ENCODE results near the gene PCDHA1. TPM values are rescaled to one million over a fixed set of nuclear protein-coding genes. Genes with fewer than 3 reads are reported as not detected.

PCDHA1 gene
- total RNA-seq, 1 experiment from 2014 or later, result not detected

DNA sequence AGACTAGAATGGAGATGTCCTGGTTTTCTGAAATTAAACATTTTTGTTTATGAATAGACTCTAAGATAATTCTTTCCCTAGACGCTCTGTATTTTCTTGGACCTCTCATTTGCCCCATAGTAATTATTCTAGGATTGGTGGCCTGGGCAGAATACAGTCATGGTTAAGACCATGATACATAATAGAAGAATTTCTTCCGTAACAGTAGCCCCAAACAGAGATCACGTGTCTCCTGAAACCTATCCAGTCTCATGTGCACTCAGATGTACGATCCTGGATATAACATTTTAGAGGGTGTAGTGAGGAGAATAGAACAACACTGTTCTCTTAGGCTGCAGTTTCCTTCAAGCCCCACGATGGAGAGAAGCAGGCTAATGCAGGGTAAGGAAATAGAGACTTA lies 202.7 kb downstream of the PCDHA1 start:
- CTCF ChIA-PET, result no interaction called here
- no peaks in the 10 kb centered on the region for H3K36me3 Mint-ChIP-seq (ENCODE audit: insufficient read depth, unreplicated experiment)
- H3K4me1 Mint-ChIP-seq (ENCODE audit: low read depth, unreplicated experiment), result no peaks in the 10 kb centered on the region
- H3K27me3 ChIP-seq (replicated peaks; ENCODE audit: control insufficient read depth, insufficient read depth, low read length), result no peaks in the 10 kb centered on the region
- no peaks in the 10 kb centered on the region for H3K36me3 ChIP-seq (ENCODE audit: control insufficient read depth, insufficient read depth, low read length)
- H3K4me1 ChIP-seq, result no peaks in the 10 kb centered on the region
- H3K9me3 ChIP-seq, result no peaks in the 10 kb centered on the region
- BruUV-seq (replicated peaks), result no TSS peak
- TF ChIP-seq, protein P1, sequence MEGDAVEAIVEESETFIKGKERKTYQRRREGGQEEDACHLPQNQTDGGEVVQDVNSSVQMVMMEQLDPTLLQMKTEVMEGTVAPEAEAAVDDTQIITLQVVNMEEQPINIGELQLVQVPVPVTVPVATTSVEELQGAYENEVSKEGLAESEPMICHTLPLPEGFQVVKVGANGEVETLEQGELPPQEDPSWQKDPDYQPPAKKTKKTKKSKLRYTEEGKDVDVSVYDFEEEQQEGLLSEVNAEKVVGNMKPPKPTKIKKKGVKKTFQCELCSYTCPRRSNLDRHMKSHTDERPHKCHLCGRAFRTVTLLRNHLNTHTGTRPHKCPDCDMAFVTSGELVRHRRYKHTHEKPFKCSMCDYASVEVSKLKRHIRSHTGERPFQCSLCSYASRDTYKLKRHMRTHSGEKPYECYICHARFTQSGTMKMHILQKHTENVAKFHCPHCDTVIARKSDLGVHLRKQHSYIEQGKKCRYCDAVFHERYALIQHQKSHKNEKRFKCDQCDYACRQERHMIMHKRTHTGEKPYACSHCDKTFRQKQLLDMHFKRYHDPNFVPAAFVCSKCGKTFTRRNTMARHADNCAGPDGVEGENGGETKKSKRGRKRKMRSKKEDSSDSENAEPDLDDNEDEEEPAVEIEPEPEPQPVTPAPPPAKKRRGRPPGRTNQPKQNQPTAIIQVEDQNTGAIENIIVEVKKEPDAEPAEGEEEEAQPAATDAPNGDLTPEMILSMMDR (IDR thresholded peaks at IDR 0.05; ENCODE audit: insufficient read depth in 1 of 2, low read depth in 1 of 2, low read length in 1 of 2, severe bottlenecking in 1 of 2, unreplicated experiment in 1 of 2), result no peak
- POLR2A ChIA-PET, result no interaction called here
- no peaks in the 10 kb centered on the region for H3K27me3 Mint-ChIP-seq (ENCODE audit: insufficient read depth, unreplicated experiment)
- no peak overlapping the region for H3K4me3 Mint-ChIP-seq (ENCODE audit: unreplicated experiment)
- no peak overlapping the region for H3K4me3 ChIP-seq (ENCODE audit: low read depth, low read length)
- H3K27ac Mint-ChIP-seq (ENCODE audit: unreplicated experiment), result no peak overlapping the region
- DNase-seq, result no peak
- no peaks in the 10 kb centered on the region for H3K9me3 Mint-ChIP-seq (ENCODE audit: unreplicated experiment)
- intact Hi-C loops (cut with micrococcal nuclease; ENCODE audit: unreplicated experiment), result no loop called here

DNA sequence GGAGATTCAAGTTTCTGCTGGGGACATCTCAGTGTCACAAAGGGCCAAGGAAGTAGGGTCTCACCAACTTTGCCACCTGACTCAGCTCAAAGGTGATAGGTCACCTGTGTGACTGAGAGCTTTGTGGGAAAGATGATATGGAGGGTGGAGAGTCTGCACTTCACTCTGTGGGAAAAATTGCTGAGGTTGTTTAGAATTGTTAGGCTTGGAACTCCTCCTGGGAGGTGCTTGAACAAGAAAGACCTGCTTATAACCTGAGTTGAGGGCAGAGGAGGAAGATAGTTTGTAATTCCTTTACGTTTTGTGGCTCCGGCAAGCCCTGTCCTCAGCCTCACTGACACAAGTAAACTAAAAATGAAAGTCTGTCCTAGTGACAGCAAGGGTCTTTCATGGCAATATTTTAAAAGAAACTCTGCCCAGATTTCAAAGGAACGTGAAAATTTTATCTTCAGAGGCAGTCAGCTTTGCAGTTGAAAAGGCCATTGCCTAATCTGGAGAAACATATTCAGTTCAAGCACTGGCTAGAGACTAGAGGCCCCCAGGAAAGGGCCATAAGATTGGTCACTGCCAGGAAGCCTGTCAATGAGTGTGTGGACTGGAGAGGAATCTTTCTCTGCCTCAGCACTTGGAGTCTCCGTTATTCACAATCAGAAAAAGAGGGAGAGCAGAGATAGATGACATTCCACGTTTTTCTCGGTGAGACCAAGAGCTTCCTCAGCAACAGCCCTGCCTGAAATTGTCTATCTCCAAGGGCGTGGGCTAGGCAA lies 203.5 kb downstream of the PCDHA1 start:
- Mint-ChIP-seq H3K4me3 (ENCODE audit: unreplicated experiment) (no peak overlapping the region), H3K4me1 (ENCODE audit: low read depth, unreplicated experiment) (no peaks in the 10 kb centered on the region), H3K27ac (ENCODE audit: unreplicated experiment) (no peak overlapping the region), H3K36me3 (ENCODE audit: insufficient read depth, unreplicated experiment) (no peaks in the 10 kb centered on the region), H3K9me3 (ENCODE audit: unreplicated experiment) (no peaks in the 10 kb centered on the region), H3K27me3 (ENCODE audit: insufficient read depth, unreplicated experiment) (no peaks in the 10 kb centered on the region)
- ChIA-PET CTCF (no interaction called here), POLR2A (no interaction called here)
- intact Hi-C loops (cut with micrococcal nuclease; ENCODE audit: unreplicated experiment), result no loop called here
- H3K4me3 ChIP-seq (ENCODE audit: low read depth, low read length), result no peak overlapping the region
- no TSS peak for BruUV-seq (replicated peaks)
- H3K4me1 ChIP-seq, result no peaks in the 10 kb centered on the region
- TF ChIP-seq, protein P1 (IDR thresholded peaks at IDR 0.05; ENCODE audit: insufficient read depth in 1 of 2, low read depth in 1 of 2, low read length in 1 of 2, severe bottlenecking in 1 of 2, unreplicated experiment in 1 of 2), result no peak
- no peaks in the 10 kb centered on the region for H3K27me3 ChIP-seq (replicated peaks; ENCODE audit: control insufficient read depth, insufficient read depth, low read length)
- no peaks in the 10 kb centered on the region for H3K9me3 ChIP-seq
- no peak for DNase-seq
- no peaks in the 10 kb centered on the region for H3K36me3 ChIP-seq (ENCODE audit: control insufficient read depth, insufficient read depth, low read length)

DNA sequence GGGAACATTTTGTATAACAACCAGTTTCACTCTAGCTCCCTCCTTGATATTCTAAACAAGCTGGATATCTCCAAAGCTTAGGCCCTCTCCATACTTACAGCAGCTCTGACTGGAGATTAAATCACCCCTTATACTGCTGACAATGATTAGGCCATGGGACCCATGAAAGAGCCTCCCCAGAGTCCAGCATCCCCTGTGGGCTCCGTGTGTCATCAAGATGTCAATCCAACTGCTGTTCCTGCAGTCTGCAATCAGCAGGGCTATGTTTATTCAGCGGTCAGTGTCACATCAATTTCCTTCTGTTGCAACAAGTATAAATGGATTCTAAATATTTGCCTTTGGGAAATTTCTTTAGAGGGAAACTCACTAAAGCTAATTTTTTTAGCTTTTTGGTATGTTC lies 206.9 kb downstream of the PCDHA1 start:
- intact Hi-C loops (cut with micrococcal nuclease; ENCODE audit: unreplicated experiment), result no loop called here
- no peak overlapping the region for H3K4me3 Mint-ChIP-seq (ENCODE audit: unreplicated experiment)
- POLR2A ChIA-PET, result no interaction called here
- Histone ChIP-seq H3K4me3 (ENCODE audit: low read depth, low read length) (no peak overlapping the region), H3K4me1 (no peaks in the 10 kb centered on the region), H3K27me3 (replicated peaks; ENCODE audit: control insufficient read depth, insufficient read depth, low read length) (no peaks in the 10 kb centered on the region), H3K36me3 (ENCODE audit: control insufficient read depth, insufficient read depth, low read length) (no peaks in the 10 kb centered on the region), H3K9me3 (no peaks in the 10 kb centered on the region)
- no peaks in the 10 kb centered on the region for H3K36me3 Mint-ChIP-seq (ENCODE audit: insufficient read depth, unreplicated experiment)
- H3K27me3 Mint-ChIP-seq (ENCODE audit: insufficient read depth, unreplicated experiment), result no peaks in the 10 kb centered on the region
- no peaks in the 10 kb centered on the region for H3K4me1 Mint-ChIP-seq (ENCODE audit: low read depth, unreplicated experiment)
- TF ChIP-seq, protein P1 (IDR thresholded peaks at IDR 0.05; ENCODE audit: insufficient read depth in 1 of 2, low read depth in 1 of 2, low read length in 1 of 2, severe bottlenecking in 1 of 2, unreplicated experiment in 1 of 2), result no peak
- no peak overlapping the region for H3K27ac Mint-ChIP-seq (ENCODE audit: unreplicated experiment)
- CTCF ChIA-PET, result no interaction called here
- DNase-seq, result no peak
- BruUV-seq (replicated peaks), result no TSS peak
- no peaks in the 10 kb centered on the region for H3K9me3 Mint-ChIP-seq (ENCODE audit: unreplicated experiment)

Measured in Caco-2 (cell line).